ENCODE data around the gene NAPB. TPM values are rescaled to one million over a fixed set of nuclear protein-coding genes. Genes with fewer than 3 reads are reported as not detected.

Gene NAPB
- total RNA-seq, 6 experiments from 2014 or later, result 3.2 to 5.8 (median 4.9) TPM

DNA sequence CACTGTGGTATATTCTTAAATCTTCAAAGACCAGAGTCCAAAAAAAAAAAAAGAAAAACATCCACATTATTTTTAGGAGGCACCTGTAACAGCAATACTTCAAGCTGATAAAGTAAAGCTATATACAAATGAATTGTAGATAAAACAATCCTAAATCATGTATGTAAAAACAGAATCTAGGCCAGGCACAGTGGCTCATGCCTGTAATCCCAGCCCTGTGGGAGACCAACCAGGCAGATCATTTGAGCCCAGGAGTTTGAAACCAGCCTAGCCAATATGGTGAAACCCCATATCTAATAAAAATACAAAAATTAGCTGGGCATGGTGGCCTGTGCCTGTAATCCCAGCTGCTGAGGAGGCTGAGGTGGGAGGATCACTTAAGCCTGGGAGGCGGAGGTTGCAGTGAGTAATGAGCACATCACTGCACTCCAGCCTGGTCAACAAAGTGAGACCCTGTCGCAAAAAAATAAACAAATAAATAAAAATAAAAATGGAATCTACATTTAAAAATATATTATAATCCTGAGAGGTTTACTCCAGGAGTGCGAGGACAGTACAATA, 7.3 kb downstream of the NAPB start:
- H3K27ac ChIP-seq, result no peak overlapping the region
- H3K36me3 ChIP-seq, result no peaks in the 10 kb centered on the region
- H3K4me1 ChIP-seq, result no peaks in the 10 kb centered on the region
- 100% methylated on average over 3 of the region's 3 CpGs for WGBS (ENCODE audit: insufficient coverage, low coverage, low lambda C conversion rate, missing lambda C conversion rate)
- H3K9me3 ChIP-seq, result no peaks in the 10 kb centered on the region
- intact Hi-C loops (cut with DNase I), result no loop called here
- ATAC-seq, result no peak
- TF ChIP-seq, protein P1, sequence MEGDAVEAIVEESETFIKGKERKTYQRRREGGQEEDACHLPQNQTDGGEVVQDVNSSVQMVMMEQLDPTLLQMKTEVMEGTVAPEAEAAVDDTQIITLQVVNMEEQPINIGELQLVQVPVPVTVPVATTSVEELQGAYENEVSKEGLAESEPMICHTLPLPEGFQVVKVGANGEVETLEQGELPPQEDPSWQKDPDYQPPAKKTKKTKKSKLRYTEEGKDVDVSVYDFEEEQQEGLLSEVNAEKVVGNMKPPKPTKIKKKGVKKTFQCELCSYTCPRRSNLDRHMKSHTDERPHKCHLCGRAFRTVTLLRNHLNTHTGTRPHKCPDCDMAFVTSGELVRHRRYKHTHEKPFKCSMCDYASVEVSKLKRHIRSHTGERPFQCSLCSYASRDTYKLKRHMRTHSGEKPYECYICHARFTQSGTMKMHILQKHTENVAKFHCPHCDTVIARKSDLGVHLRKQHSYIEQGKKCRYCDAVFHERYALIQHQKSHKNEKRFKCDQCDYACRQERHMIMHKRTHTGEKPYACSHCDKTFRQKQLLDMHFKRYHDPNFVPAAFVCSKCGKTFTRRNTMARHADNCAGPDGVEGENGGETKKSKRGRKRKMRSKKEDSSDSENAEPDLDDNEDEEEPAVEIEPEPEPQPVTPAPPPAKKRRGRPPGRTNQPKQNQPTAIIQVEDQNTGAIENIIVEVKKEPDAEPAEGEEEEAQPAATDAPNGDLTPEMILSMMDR (IDR thresholded peaks at IDR 0.05), result no peak
- no peak for TF ChIP-seq POLR2A (IDR thresholded peaks at IDR 0.05)
- no peak for DNase-seq
- H3K27me3 ChIP-seq, result no peaks in the 10 kb centered on the region
- H3K4me3 ChIP-seq, result no peak overlapping the region

DNA sequence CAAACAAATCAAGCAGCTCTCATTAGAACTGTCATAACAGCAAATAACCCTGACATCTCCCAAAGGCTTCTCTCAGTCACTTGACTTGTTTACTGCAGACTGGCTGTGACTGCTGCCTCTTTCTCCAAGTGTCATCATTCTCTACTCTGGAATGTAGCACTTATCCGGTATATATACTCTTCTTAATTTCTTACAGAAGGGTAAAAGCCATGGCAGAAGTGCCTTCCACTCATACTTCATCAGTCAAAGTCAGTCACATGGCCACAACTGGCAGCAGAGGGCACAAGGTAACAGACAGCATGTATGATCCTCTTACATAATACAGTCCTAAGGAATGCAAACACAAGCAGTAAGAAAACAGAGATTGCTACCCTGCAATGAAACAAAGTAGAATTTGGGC, 9.3 kb downstream of the NAPB start:
- ATAC-seq, result peak; percentile 86 to 95 (median 92)
- no peaks in the 10 kb centered on the region for H3K9me3 ChIP-seq
- no peak overlapping the region for H3K27ac ChIP-seq
- no peak for DNase-seq
- 38% methylated on average over 1 of the region's 1 CpG for WGBS (ENCODE audit: insufficient coverage, low coverage, low lambda C conversion rate, missing lambda C conversion rate)
- no peak overlapping the region for H3K4me3 ChIP-seq
- H3K4me1 ChIP-seq, result peaks cover 0 to 3% (median 1%) of the 10 kb centered on the region in 4 donors
- no peaks in the 10 kb centered on the region for H3K27me3 ChIP-seq
- intact Hi-C loops (cut with DNase I), result no loop called here
- TF ChIP-seq, protein P1 (IDR thresholded peaks at IDR 0.05), result no peak
- no peak for TF ChIP-seq POLR2A (IDR thresholded peaks at IDR 0.05)
- H3K36me3 ChIP-seq, result no peaks in the 10 kb centered on the region

DNA sequence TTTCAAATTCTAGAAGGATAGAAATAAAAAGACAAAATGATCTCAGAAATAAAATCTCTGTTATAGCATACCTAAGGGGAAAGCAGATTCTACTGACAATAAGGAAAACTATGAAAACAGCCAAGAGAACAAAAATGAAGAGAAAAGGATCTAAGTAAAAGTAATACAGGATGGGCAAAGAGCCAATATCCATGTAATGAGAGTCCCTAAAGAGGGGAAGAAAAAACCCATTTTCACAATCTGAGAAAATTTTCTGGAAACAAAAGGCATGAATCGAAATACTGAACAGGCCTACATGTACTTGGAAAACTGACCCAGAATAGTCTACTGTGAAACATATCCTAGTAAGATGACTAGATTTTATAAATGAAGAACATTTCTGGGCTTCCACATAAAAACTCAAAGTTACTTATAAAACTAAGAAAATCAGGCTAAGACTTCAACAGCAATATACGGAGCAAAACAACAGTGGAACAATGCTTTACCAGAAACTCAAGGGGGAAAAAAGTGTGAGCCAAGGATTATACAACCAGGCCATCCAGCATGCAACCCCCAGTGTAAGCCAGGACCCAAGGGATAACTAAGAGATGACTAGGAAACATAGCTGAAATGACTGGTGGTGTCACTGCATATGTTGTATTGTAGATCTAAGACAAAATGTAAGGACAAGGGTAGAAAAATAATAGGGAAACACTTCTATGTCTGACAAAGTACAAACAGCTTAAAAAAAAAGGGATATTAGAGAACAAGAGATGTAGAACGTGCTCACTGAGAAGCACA, 10.2 kb downstream of the NAPB start:
- TF ChIP-seq, protein P1 (IDR thresholded peaks at IDR 0.05), result no peak
- TF ChIP-seq POLR2A (IDR thresholded peaks at IDR 0.05), result no peak
- no peaks in the 10 kb centered on the region for H3K9me3 ChIP-seq
- no peaks in the 10 kb centered on the region for H3K27me3 ChIP-seq
- no peaks in the 10 kb centered on the region for H3K36me3 ChIP-seq
- ATAC-seq, result no peak
- peaks cover 0 to 10% (median 5%) of the 10 kb centered on the region in 4 donors for H3K4me1 ChIP-seq
- WGBS (ENCODE audit: insufficient coverage, low coverage, low lambda C conversion rate, missing lambda C conversion rate), result 82% methylated on average over 3 of the region's 3 CpGs
- H3K4me3 ChIP-seq, result no peak overlapping the region
- no peak for DNase-seq
- no peak overlapping the region for H3K27ac ChIP-seq
- intact Hi-C loops (cut with DNase I), result no loop called here

DNA sequence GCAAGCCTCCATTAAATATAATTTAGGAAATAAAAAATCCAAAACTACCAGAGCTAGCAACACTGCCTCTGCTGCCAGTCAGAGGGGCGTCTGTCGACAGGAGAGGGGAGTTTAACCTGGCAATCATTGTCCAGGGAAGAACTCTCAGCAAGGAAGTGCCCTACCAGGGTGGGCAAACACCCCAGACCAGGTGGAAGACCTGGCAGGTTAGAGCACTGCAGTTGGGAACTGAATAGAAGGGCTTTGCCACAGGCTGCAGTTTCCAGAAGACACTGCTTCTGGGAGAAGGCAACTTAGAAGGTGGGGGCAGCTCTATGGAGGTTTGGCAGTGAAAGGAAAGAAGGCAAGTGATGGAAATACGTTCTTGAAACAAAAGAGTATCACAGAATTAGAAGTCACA, 11.5 kb downstream of the NAPB start:
- DNase-seq (no peak), ATAC-seq (no peak)
- H3K4me1 ChIP-seq, result peaks cover 0 to 10% (median 5%) of the 10 kb centered on the region in 4 donors
- no peak overlapping the region for H3K27ac ChIP-seq
- no peaks in the 10 kb centered on the region for H3K27me3 ChIP-seq
- WGBS (ENCODE audit: insufficient coverage, low coverage, low lambda C conversion rate, missing lambda C conversion rate), result 67% methylated on average over 1 of the region's 3 CpGs
- intact Hi-C loops (cut with DNase I), result no loop called here
- H3K9me3 ChIP-seq, result no peaks in the 10 kb centered on the region
- no peak for TF ChIP-seq POLR2A (IDR thresholded peaks at IDR 0.05)
- TF ChIP-seq, protein P1 (IDR thresholded peaks at IDR 0.05), result no peak
- no peaks in the 10 kb centered on the region for H3K36me3 ChIP-seq
- no peak overlapping the region for H3K4me3 ChIP-seq

Measured in right lobe of liver (tissue), 6 donors.